COLO668 (cell line): ENCODE data around the gene RPS6KA3.

Experiments used
- DNase-seq: peaks from one replicate; lab custom pipeline; 2025; ENCODE audit not compliant: unreplicated experiment; lab: John Stamatoyannopoulos, UW

RPS6KA3 gene

DNA sequence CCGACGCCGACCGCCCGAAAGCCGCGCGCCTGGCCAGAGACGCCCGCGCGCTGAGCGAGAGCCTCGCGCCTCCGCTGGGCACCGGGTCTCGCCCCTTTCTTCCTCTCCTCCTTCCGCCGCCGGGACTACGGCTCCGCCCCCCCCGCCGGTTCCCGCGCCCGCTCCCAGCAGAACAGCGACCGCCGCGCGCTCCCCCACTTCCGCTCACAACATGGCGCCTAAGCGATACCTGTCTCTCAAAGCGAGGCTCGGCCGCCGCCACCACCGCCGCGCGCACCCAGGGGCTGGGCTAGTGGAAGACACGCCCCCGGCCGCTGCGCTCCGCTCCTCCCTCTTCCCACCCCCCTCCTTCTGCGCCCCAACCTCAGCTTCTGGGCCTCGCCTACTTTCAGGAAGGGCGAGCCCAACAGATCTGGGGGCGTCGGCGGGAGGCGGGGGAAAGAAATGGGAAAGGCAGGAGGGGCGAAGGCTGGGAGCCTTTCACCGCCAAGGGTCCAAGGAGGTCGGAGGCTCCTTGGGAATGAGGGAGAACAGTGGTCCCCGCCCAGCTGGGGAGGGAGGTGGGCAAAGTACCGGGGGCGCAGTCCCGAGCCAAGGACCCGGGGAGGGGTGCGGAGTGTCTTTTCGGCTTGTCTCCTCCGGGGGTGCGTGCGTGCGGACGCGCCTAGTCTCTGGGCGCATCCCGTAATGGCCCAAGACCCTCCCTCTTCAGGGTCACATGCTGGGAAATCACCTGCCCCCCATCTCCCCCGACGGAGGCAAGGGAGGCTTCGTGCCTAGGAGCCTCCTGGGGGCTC lies at the start of gene RPS6KA3:
Gene RPS6KA3 (minus strand): TSS at position 100 of the 797 bp plus-strand sequence. CDS start 277 bp downstream, outside the sequence.
- DNase-seq: peak; percentile 93

DNA sequence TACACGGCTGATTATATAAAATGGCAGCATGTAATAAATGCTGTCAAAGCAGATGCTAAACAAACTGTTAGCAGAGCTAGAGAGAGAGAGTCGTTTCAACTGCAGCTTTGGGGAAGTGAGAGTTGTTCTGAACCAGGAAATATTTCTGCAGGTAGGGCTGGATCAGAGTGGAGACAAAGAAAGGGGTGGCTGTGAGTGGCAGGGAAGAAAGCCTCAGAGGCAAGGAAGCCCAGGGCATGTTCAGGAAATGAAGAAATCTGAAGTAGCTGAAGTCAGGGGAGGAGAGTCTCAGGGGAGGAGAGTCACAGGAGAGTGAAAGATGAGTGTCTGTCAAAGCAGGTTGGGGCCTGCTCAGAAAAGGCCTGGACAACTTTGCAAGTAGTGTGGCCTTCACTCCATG lies 48.4 kb upstream of the RPS6KA3 start:
- DNase-seq: no peak

DNA sequence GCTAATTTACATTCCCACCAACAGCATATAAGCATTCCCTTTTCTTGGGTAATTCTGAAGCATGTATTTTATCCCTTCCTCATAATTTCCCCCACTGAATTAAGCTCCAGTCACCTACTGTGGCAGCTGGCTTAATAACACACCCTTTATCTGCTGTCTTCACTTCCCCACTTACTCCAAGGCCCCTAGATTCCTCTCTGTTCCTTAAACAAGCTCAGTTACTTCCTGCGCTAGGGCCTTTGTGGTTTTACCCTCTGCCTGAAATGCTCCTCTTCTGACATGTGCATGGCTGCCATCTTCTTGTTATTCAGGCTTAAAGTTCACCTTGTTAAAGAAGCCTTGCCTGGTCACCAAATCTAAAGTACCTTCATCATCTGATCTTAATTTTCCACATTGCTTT lies 47.2 kb upstream of the RPS6KA3 start:
- DNase-seq: no peak

GRCh38 chrX:20312018-20312417 lies 45.3 kb upstream of the RPS6KA3 start:
- DNase-seq: no peak

- DNase-seq: no peak
These were observed 44.8 kb upstream of the RPS6KA3 start for GRCh38 chrX:20311505-20311904.

DNA sequence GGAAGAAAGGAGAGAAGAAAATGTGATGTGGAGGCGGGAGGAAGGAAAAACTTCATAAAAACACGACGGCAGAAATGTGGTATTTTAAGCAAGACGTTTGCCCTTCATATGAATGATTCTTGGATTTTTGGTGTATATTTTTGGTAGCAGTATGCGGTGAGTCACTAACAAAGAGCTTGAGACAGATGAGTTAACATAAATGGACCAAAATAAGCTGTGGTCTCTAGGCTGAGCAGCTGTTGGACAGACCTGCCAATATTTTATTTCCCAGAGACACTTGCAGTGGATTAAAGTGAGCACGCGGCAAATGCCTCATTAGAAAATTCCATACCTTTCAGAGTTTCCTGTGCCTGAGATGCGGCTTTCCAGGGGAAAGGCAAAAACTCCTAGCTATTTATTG lies 43.1 kb upstream of the RPS6KA3 start:
- DNase-seq: no peak

DNA sequence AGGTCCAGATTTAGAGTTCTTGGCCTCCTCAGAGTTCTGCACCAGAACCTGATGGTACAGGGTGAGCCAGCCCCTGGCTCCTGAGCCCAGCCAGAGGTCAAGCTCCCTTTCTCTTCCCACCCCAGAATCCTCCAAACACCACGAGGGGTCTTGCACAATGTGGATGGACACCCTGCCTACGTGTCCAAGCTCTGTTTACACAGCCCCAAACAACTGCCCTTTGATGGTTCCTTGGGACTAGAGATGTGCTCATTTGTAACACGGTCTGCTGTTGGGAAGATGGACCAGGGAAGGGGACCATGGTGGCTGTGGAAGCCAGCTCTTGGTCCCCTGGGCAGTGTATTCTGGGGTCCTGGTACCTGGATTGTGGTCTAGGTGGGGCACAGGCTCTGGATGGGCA lies 40.0 kb upstream of the RPS6KA3 start:
- DNase-seq: no peak

DNA sequence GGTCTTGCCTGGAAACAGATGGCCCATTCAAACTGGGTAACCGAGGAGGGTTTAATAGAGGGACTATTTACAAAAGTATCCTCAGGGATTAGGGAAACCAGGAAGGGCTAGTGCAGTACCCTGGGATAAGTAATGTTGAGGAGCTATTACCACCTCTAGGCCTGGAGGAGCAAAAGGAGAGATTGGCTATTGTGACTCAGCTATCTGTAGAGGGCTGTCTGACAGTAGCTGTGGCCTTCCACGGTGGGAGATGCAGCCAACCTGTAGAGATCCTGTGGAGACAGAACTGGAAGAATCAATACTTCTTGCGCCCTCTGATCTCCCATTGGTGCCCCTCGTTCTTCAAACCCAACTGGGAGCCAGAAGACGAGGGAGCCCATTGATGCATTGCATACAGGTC lies 34.1 kb upstream of the RPS6KA3 start:
- DNase-seq: no peak

- DNase-seq: no peak
These were observed 28.2 kb upstream of the RPS6KA3 start for GRCh38 chrX:20294957-20295356.

DNA sequence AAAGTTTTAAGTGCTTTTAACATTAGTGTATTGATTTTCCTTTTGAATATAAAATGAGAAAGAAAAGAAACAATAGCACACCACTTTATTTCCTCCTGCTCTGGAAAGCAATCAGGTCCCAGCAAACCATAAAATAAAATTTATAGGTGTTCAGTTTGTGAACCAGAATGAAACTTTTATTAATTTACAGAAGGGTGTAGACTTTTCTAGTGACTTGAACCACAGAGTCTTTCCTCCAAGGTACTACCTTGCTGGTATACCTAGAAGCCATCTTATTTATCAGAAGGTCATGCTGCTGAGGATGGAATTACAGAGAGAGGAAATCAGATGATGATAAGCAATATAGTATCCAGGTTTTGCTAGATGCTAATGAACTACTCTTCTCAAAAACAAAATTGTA lies 27.6 kb upstream of the RPS6KA3 start:
- DNase-seq: no peak

- no peak for DNase-seq
These were observed 18.8 kb upstream of the RPS6KA3 start for GRCh38 chrX:20285511-20285910.

GRCh38 chrX:20284992-20285391 lies 18.3 kb upstream of the RPS6KA3 start:
- no peak for DNase-seq

DNA sequence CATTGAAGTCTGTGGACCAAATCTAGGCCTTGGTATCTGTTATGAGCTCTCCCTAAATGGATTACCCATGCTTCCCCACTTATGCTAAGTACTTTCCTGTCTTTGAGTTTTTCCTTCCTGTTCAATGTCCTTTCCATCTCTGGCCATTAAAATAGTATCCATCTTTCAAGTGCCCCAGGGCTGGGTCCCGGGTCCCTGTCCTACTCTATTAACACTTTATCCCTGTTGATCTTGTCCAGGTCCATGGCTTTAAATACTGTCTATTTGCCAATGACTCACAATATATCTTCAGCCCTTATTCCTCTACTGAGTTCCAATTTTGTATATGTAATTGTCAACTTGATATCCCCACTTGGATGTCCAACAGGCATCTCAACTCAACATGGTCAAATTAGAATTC lies 17.7 kb upstream of the RPS6KA3 start:
- DNase-seq: no peak

DNA sequence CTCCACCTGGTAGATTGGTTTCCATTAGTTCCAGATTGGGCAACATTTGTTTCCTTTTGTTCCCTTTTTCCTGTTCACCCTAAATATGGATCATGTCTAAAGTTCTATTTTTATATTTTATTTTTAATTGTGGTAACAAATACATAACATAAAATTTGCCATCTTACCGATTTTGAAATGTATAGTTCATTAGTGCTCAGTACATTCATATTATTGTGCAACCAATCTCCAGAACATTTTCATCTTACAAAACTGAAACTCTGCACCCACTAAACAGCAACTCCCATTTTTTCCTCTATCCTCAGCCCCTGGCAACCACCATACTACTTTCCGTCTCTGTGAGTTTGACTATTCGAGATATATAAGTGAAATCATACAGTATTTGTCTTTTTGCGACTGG lies 14.2 kb upstream of the RPS6KA3 start:
- DNase-seq: no peak

GRCh38 chrX:20274121-20274520 lies 7.4 kb upstream of the RPS6KA3 start:
- DNase-seq: no peak

- DNase-seq: no peak
These were observed 5.0 kb upstream of the RPS6KA3 start for GRCh38 chrX:20271730-20272129.

GRCh38 chrX:20271186-20271585 lies 4.5 kb upstream of the RPS6KA3 start:
- no peak for DNase-seq

GRCh38 chrX:20270562-20270890 lies 3.8 kb upstream of the RPS6KA3 start:
- no peak for DNase-seq

DNA sequence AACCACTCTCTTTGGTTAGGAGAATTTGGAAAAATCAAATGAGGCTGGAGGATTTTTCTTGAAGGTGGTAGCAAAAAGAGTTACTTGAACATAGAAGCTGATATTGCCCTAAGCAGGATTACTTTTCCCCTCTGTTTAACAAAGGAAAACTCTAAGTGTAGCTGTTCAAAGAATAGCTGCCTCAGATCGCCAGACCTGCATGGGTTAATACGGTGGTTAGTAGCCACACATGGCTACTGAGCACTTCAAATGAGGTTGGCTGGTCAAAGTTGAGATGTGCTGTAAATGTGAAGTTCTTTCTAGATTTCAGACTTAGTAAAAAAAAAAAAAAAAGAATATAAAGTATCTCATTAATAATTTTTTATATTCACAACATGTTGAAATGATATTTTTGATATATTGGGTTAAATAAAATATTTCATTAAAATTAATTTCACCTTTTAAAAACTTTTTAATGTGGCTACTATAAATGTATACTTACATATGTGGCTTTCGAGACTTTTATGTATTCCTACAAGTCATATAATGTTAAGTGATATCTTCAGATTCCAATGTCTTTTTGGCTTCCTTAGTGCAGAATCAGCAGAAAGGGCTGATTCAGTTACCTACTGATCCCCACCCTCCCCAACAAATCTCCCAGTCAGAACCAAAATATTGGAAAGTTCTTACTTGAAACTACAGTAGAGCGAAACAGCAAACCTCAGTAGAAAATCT lies 3.3 kb upstream of the RPS6KA3 start:
- DNase-seq: no peak

DNA sequence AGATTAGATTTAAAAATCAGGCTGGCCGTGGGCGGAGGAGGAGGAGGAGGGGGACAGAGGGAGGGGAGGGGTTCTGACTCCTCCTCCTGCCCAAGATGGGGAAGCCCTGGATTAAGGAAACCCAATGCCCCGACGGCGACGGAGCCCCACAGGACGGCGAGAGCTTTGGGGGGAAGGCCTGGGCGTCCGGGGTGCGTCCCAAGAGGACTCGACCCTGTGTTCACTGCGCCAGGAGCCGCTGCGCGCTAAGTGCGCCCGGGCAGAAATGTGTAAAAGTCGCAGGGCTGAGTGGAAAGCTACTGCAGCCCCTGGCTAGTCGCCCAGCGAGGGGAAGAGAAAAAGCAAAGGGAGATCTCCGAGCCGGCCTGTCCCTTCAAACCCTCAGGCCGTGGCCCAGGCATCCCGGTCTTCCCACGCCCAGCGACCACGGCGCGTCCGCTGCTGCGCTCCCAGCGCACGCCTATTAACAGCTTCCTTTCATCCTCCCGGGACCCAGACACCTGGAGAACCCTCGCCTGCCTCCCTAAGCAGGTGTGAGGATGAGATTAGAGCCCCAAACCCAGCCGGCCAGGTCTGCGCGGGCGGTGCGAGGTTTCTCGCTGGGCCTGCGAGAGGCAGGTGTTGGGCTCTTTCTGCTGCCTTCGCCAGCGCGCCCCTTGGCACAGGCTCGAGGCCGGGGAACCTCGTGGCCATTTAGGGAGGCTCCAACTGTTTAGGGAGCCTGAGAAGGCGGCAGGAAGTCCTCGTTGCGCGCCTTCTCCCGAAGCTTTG lies 1.4 kb upstream of the RPS6KA3 start:
- peak; percentile 76 for DNase-seq

- no peak for DNase-seq
These were observed 860 bp upstream of the RPS6KA3 start for GRCh38 chrX:20267607-20267930.
